BLaER1 (cell line): ENCODE data around the gene TSPYL2.

Experiments used
- H3K27ac ChIP-seq: shearing (Covaris generic); formaldehyde crosslinking; 2 replicates; pipeline ENCODE4 v1.8.1; 2022
- H3K27me3 ChIP-seq: shearing (Covaris generic); formaldehyde crosslinking; 2 replicates; pipeline ENCODE4 v1.8.1; 2022
- H3K36me3 ChIP-seq: shearing (Covaris generic); formaldehyde crosslinking; 2 replicates; pipeline ENCODE4 v1.8.1; 2022
- H3K4me1 ChIP-seq: shearing (Covaris generic); formaldehyde crosslinking; 2 replicates; pipeline ENCODE4 v1.8.1; 2022
- H3K4me2 ChIP-seq: shearing (Covaris generic); formaldehyde crosslinking; 2 replicates; pipeline ENCODE4 v1.8.1; 2022
- H3K4me3 ChIP-seq: shearing (Covaris generic); formaldehyde crosslinking; 2 replicates; pipeline ENCODE4 v1.8.1; 2022
- H3K9ac ChIP-seq: shearing (Covaris generic); formaldehyde crosslinking; 2 replicates; pipeline ENCODE4 v1.8.1; 2022
- H3K9me3 ChIP-seq: shearing (Covaris generic); formaldehyde crosslinking; 2 replicates; pipeline ENCODE4 v1.8.1; 2022
- H4K20me1 ChIP-seq: shearing (Covaris generic); formaldehyde crosslinking; 2 replicates; pipeline ENCODE4 v1.8.1; 2022
- Cebpa-rat ChIP-seq: shearing (Covaris generic); IDR thresholded peaks from 2 replicates; pipeline ENCODE4 v1.8.1; 2022

The TSPYL2 gene

GRCh38 chrX:53056292-53056691, 25.9 kb upstream of the TSPYL2 start:
- H3K9ac ChIP-seq = no peak overlapping the region

GRCh38 chrX:53065104-53065503, 17.1 kb upstream of the TSPYL2 start:
- H3K4me2 ChIP-seq = no peak overlapping the region
- H3K36me3 ChIP-seq = no peaks in the 10 kb centered on the region
- no peaks in the 10 kb centered on the region for H3K4me1 ChIP-seq
- H3K4me3 ChIP-seq = no peak overlapping the region
- no peaks in the 10 kb centered on the region for H3K9me3 ChIP-seq
- H3K27me3 ChIP-seq = peaks cover 33% of the 10 kb centered on the region
- H4K20me1 ChIP-seq = no peaks in the 10 kb centered on the region; the same call in 1 of the 2 replicates
- TF ChIP-seq Cebpa-rat = no peak
- H3K27ac ChIP-seq = no peak overlapping the region
- H3K9ac ChIP-seq = no peak overlapping the region

More at GRCh38 chrX:53056292-53056691, 25.9 kb upstream of the TSPYL2 start:
- TF ChIP-seq Cebpa-rat = no peak
- no peaks in the 10 kb centered on the region for H3K27me3 ChIP-seq
- H3K9me3 ChIP-seq = no peaks in the 10 kb centered on the region
- peaks cover 8% of the 10 kb centered on the region; the same call in 1 of the 2 replicates for H3K4me1 ChIP-seq
- peaks cover 4% of the 10 kb centered on the region; the same call in 1 of the 2 replicates for H4K20me1 ChIP-seq
- no peak overlapping the region for H3K27ac ChIP-seq
- no peaks in the 10 kb centered on the region for H3K36me3 ChIP-seq
- H3K4me2 ChIP-seq = no peak overlapping the region
- no peak overlapping the region for H3K4me3 ChIP-seq

- H3K4me2 ChIP-seq = no peak overlapping the region; the same call in 1 of the 2 replicates
- TF ChIP-seq Cebpa-rat = no peak
- H3K27me3 ChIP-seq = peaks cover 12% of the 10 kb centered on the region; the same call in 1 of the 2 replicates
- no peaks in the 10 kb centered on the region for H3K36me3 ChIP-seq
- H3K9ac ChIP-seq = no peak overlapping the region
- H4K20me1 ChIP-seq = peaks cover 5% of the 10 kb centered on the region; the same call in 1 of the 2 replicates
- H3K4me1 ChIP-seq = peaks cover 10% of the 10 kb centered on the region
- H3K4me3 ChIP-seq = no peak overlapping the region
- H3K9me3 ChIP-seq = no peaks in the 10 kb centered on the region
- H3K27ac ChIP-seq = no peak overlapping the region
These were observed 11.1 kb upstream of the TSPYL2 start for GRCh38 chrX:53071064-53071463.

- H3K9me3 ChIP-seq = no peaks in the 10 kb centered on the region
- H3K27me3 ChIP-seq = peaks cover 12% of the 10 kb centered on the region; the same call in 1 of the 2 replicates
- peak overlapping the region; percentile 64 for H3K4me3 ChIP-seq
- peak overlapping the region; percentile 55 for H3K27ac ChIP-seq
- H3K9ac ChIP-seq = peak overlapping the region; percentile 69
- peaks cover 10% of the 10 kb centered on the region for H3K4me1 ChIP-seq
- TF ChIP-seq Cebpa-rat = no peak
- H3K36me3 ChIP-seq = 0 out of 2 replicates have a peak, but pooled peaks cover 5% of the 10 kb centered on the region
- H3K4me2 ChIP-seq = peak overlapping the region; percentile 78
- H4K20me1 ChIP-seq = peaks cover 5% of the 10 kb centered on the region; the same call in 1 of the 2 replicates
These were observed 10.4 kb upstream of the TSPYL2 start for GRCh38 chrX:53071604-53072417.

- H3K4me2 ChIP-seq = peak overlapping the region; percentile 78
- H3K9ac ChIP-seq = peak overlapping the region; percentile 69
- H3K27ac ChIP-seq = peak overlapping the region; percentile 55
These were observed 9.6 kb upstream of the TSPYL2 start for GRCh38 chrX:53072418-53073114.

GRCh38 chrX:53073115-53073586, 9.0 kb upstream of the TSPYL2 start:
- no peaks in the 10 kb centered on the region for H3K9me3 ChIP-seq
- TF ChIP-seq Cebpa-rat = no peak
- peaks cover 5% of the 10 kb centered on the region; the same call in 1 of the 2 replicates for H4K20me1 ChIP-seq
- H3K4me1 ChIP-seq = peaks cover 10% of the 10 kb centered on the region
- peak overlapping the region; percentile 64 for H3K4me3 ChIP-seq
- H3K36me3 ChIP-seq = peaks cover 12% of the 10 kb centered on the region; the same call in 1 of the 2 replicates
- peak overlapping the region; percentile 55 for H3K27ac ChIP-seq
- peaks cover 14% of the 10 kb centered on the region; the same call in 1 of the 2 replicates for H3K27me3 ChIP-seq
- peak overlapping the region; percentile 78 for H3K4me2 ChIP-seq
- no peak overlapping the region for H3K9ac ChIP-seq

More at GRCh38 chrX:53072418-53073114, 9.6 kb upstream of the TSPYL2 start:
- Histone ChIP-seq H4K20me1 (peaks cover 5% of the 10 kb centered on the region; the same call in 1 of the 2 replicates), H3K36me3 (peaks cover 12% of the 10 kb centered on the region; the same call in 1 of the 2 replicates), H3K9me3 (no peaks in the 10 kb centered on the region), H3K4me3 (peak overlapping the region; percentile 64), H3K4me1 (peaks cover 10% of the 10 kb centered on the region), H3K27me3 (peaks cover 11% of the 10 kb centered on the region; the same call in 1 of the 2 replicates)
- no peak for TF ChIP-seq Cebpa-rat

GRCh38 chrX:53075011-53075410, 7.2 kb upstream of the TSPYL2 start:
- no peak for TF ChIP-seq Cebpa-rat
- no peak overlapping the region for H3K9ac ChIP-seq
- H3K4me3 ChIP-seq = no peak overlapping the region
- peaks cover 10% of the 10 kb centered on the region for H3K4me1 ChIP-seq
- peaks cover 25% of the 10 kb centered on the region; the same call in 1 of the 2 replicates for H3K27me3 ChIP-seq
- no peak overlapping the region for H3K4me2 ChIP-seq
- peaks cover 12% of the 10 kb centered on the region; the same call in 1 of the 2 replicates for H3K36me3 ChIP-seq
- H3K27ac ChIP-seq = no peak overlapping the region
- H3K9me3 ChIP-seq = no peaks in the 10 kb centered on the region
- H4K20me1 ChIP-seq = peaks cover 5% of the 10 kb centered on the region; the same call in 1 of the 2 replicates

- peaks cover 15% of the 10 kb centered on the region for H3K4me1 ChIP-seq
- peaks cover 26% of the 10 kb centered on the region; the same call in 1 of the 2 replicates for H3K27me3 ChIP-seq
- no peak overlapping the region for H3K4me3 ChIP-seq
- no peak for TF ChIP-seq Cebpa-rat
- H3K4me2 ChIP-seq = no peak overlapping the region
- peaks cover 5% of the 10 kb centered on the region; the same call in 1 of the 2 replicates for H4K20me1 ChIP-seq
- peaks cover 12% of the 10 kb centered on the region; the same call in 1 of the 2 replicates for H3K36me3 ChIP-seq
- no peak overlapping the region for H3K27ac ChIP-seq
- H3K9me3 ChIP-seq = no peaks in the 10 kb centered on the region
- no peak overlapping the region for H3K9ac ChIP-seq
These were observed 5.5 kb upstream of the TSPYL2 start for GRCh38 chrX:53076671-53077070.
